ENCODE data around the gene NDUFS8.

DNA sequence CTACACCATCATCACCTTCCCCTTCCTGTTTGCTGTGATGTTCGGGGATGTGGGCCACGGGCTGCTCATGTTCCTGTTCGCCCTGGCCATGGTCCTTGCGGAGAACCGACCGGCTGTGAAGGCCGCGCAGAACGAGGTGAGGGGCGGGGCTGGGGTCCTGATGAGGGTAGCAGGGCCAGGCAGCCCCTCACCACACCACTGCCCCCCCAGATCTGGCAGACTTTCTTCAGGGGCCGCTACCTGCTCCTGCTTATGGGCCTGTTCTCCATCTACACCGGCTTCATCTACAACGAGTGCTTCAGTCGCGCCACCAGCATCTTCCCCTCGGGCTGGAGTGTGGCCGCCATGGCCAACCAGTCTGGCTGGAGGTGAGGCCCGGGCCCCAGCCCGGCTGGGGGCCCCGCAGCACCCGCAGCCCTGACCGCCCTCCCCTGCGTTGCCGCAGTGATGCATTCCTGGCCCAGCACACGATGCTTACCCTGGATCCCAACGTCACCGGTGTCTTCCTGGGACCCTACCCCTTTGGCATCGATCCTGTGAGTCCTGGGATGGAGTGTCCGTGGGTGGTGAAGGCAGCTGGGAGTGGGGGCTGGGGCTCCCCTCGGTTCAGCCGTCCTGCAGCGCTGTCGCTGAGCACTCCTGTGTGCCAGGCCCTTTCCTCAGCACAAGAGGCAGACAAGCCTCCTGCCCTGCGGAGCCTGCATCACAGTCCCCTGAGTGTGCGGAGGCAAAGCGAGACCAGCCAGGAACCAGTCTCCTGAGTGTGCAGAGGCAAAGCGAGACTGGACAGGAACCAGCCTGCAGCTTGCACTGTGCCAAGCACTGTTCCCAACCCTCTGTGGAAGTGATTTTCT lies 17.2 kb downstream of the NDUFS8 start:
- no peak for TF ChIP-seq YY1 (IDR thresholded peaks at IDR 0.05; ENCODE audit: insufficient read depth, insufficient read length)
- no peak for TF ChIP-seq ZNF274 (IDR thresholded peaks at IDR 0.05; ENCODE audit: low read depth, low read length)
- TF ChIP-seq SUZ12 (IDR thresholded peaks at IDR 0.05; ENCODE audit: extremely low read depth, insufficient read depth, insufficient read length): no peak

All from NT2/D1 (cell line).